Adrenal gland (tissue), 5 donors: ENCODE measurements around the gene CAPN7.

Experiments used
- CTCF ChIP-seq, 6 experiments: fragments of 450-650 bp in 4 of 6; fragments of 200-600 bp in 2 of 6; sonication (generic) in 1 of 6; IDR thresholded peaks; 1 replicate in 5 of 6; 2 replicates in 1 of 6; pipeline versions ENCODE4 v1.5.1 to v1.8.0; 2016 to 2021; ENCODE audit warnings: antibody characterized with exemption in 6 of 6, mild to moderate bottlenecking in 2 of 6, moderate library complexity in 1 of 6
- POLR2A ChIP-seq, 2 donors: fragments of 450-650 bp; IDR thresholded peaks; one replicate each; pipeline ENCODE4 v1.6.1; 2017; ENCODE audit warnings: antibody characterized with exemption in 2 of 2, mild to moderate bottlenecking in 2 of 2, moderate library complexity in 1 of 2
- donor health status: DM: no; HTN: no; CAD: no.

- TF ChIP-seq POLR2A (IDR thresholded peaks at IDR 0.05) (no peak), CTCF (IDR thresholded peaks at IDR 0.05) (no peak)
Measured at GRCh38 chr3:15211937-15212336, 5.9 kb downstream of the CAPN7 start.
